Mononuclear cell (primary cell): ENCODE data around the gene C1QTNF6. TPM values are rescaled to one million over a fixed set of nuclear protein-coding genes. Genes with fewer than 3 reads are reported as not detected.

Experiments
- H3K27me3 ChIP-seq: 2 replicates; pipeline ENCODE4 v1.6.0; 2011; ENCODE audit warnings: low read length, control low read depth; ENCODE audit not compliant: insufficient read depth
- H3K4me1 ChIP-seq: 2 replicates; pipeline ENCODE4 v1.5.1; 2011; ENCODE audit warnings: mild to moderate bottlenecking, low read length, control low read depth; ENCODE audit not compliant: insufficient read depth
- H3K4me3 ChIP-seq: 2 replicates; pipeline ENCODE4 v1.5.1; 2011; ENCODE audit warnings: mild to moderate bottlenecking, low read length, moderate library complexity
- H3K9me3 ChIP-seq: 2 replicates; pipeline ENCODE4 v1.5.1; 2011; ENCODE audit warnings: low read depth, mild to moderate bottlenecking, control low read depth, low read length
- total RNA-seq: library from RNA; depleted of rRNA; stranded (reverse); fragments of >200 nt; gene quantifications from one replicate; pipeline ENCODE4 v1.2.3, GENCODE V29; 2012

Gene C1QTNF6
- total RNA-seq, 1 donor = 1.4 TPM

DNA sequence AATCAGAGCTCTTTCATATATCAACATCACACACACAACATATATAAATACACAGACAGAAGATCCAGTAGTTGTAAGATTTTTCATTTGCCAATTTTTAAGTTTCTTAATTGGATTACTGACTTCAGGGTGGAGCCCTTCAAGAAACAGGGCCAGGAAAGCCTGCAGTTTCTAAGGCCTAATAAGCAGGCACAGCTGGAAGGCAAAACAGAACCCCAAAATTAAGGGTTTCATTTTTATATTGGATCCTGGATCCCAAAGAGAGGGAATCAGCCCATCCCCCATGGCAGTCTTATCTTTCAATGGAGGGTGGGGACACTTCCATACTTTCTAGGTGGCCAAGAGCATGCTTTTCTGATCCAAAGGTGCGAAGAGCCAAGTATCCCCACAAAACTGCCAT lies 4.7 kb upstream of the C1QTNF6 start:
- H3K27me3 ChIP-seq = no peaks in the 10 kb centered on the region
- no peak overlapping the region for H3K4me3 ChIP-seq
- peaks cover 11% of the 10 kb centered on the region for H3K4me1 ChIP-seq
- H3K9me3 ChIP-seq = no peaks in the 10 kb centered on the region

DNA sequence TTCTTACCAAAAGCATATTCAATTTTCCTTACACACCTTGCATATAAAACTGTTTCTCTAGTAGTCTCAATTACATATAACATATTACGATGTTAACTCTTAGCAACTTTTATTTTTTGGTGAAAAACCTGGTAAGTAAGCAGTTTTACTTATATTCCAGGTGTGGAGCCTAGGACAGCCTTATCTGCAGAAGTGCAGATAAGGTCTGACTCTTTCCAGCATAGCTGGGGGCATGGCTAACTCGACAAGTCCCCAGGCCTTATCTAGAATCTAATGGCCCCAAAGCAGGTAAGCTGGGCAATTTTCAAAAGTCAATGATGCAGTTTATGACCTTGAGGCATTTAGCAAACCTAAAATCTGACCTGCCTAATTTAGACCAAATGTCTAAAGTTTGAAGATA lies 4.2 kb upstream of the C1QTNF6 start:
- Histone ChIP-seq H3K27me3 (no peaks in the 10 kb centered on the region), H3K4me1 (peaks cover 13% of the 10 kb centered on the region), H3K4me3 (no peak overlapping the region), H3K9me3 (no peaks in the 10 kb centered on the region)

DNA sequence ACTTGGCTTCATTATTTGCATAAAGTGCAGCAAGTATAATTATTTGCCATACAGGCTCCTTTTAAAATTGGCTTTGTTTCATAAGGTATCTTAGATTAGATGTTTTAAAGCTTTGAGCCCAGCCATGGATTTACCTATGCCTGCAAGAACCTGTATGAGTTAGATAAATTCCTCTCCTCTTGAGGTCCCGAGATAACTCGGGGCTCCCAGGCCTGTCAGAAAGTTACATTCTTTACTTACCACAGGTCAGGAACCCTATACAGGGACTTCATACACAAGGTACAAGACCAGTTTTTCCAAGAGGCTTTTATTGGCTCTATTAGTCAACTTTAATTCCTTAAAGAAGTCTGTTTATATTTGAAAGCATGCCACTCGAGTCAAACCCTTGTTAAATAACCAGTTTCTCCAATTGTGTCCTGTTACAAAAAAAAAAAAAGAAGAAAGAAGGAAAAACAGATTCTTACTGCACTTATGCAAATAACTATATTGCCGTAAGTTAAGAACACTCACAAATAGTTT lies 2.3 kb upstream of the C1QTNF6 start:
- Histone ChIP-seq H3K27me3 (no peaks in the 10 kb centered on the region), H3K4me1 (peaks cover 28% of the 10 kb centered on the region)

DNA sequence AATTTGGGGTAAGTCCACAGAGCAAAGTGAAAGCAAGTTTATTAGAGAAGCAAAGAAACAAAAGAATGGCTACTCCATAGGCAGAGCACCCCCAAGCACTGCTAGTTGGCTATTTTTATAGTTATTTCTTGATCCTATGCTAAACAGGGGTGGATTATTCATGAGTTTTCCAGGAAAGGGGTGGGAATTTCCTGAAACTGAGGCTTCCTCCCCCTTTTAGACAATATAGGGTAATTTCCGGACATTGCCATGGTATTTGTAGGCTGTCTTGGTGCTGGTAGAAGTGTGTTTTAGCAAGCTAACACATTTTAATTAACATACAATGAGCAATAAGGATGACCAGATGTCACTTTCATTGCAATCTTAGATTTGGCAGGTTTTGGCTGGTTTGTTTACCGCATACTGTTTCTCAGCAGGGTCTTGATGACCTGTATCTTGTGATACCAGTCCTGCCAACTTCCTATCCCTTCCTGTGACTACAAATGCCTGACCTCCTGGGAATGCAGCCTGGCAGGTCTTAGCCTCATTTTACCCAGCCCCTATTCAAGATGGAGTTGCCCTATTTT lies 937 bp upstream of the C1QTNF6 start:
- H3K4me1 ChIP-seq = peaks cover 29% of the 10 kb centered on the region
- H3K9me3 ChIP-seq = no peaks in the 10 kb centered on the region
- no peak overlapping the region for H3K4me3 ChIP-seq
- no peaks in the 10 kb centered on the region for H3K27me3 ChIP-seq

More for the DNA sequence above, 2.3 kb upstream of the C1QTNF6 start:
- no peak overlapping the region for H3K4me3 ChIP-seq
- H3K9me3 ChIP-seq = no peaks in the 10 kb centered on the region

DNA sequence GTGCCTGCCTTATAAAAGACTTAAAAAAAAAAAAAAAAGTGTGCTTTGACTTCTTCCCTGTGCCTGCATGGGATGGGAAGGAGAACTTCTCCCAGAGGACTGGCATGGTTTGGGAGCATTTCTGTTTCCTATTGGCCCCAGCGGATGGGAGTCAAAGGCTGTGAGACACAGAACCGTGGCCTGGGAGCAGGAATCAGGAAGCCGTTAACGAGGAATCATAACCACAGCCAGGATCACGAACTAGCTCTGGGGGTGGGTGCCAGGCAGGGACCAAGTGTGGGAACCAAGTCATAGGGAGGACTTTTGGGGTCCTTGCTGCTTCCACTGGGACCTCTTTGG lies 526 bp downstream of the C1QTNF6 start:
- no peak overlapping the region for H3K4me3 ChIP-seq
- H3K9me3 ChIP-seq = no peaks in the 10 kb centered on the region
- peaks cover 32% of the 10 kb centered on the region for H3K4me1 ChIP-seq

DNA sequence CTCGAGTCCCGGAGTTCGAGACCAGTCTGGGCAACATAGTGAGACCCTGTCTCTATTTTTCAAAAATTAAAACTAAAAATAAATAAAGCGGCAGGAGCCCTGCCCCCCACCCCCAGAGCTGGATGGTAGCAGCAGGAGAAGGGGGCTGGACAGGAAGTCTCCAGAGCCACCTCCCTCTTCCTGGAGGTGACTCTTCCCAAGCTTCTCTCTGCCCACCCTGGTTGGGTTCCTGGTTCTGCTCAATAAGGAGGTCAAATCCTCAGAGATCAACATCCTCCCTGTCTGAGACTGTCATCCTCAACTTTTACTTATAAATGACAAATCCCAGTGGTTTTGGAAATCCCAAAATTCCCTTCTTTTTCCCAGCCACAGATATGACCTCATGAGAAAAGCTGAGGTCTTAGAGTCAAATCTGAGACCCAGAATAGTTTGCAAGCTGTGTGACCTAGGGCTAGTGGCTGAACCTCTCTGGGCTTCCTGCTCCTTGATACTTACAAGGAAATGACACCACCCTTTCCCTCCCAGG lies 987 bp downstream of the C1QTNF6 start:
- Histone ChIP-seq H3K9me3 (no peaks in the 10 kb centered on the region), H3K4me1 (peaks cover 32% of the 10 kb centered on the region), H3K4me3 (no peak overlapping the region), H3K27me3 (no peaks in the 10 kb centered on the region)

More for the DNA sequence above, 526 bp downstream of the C1QTNF6 start:
- H3K27me3 ChIP-seq = no peaks in the 10 kb centered on the region

DNA sequence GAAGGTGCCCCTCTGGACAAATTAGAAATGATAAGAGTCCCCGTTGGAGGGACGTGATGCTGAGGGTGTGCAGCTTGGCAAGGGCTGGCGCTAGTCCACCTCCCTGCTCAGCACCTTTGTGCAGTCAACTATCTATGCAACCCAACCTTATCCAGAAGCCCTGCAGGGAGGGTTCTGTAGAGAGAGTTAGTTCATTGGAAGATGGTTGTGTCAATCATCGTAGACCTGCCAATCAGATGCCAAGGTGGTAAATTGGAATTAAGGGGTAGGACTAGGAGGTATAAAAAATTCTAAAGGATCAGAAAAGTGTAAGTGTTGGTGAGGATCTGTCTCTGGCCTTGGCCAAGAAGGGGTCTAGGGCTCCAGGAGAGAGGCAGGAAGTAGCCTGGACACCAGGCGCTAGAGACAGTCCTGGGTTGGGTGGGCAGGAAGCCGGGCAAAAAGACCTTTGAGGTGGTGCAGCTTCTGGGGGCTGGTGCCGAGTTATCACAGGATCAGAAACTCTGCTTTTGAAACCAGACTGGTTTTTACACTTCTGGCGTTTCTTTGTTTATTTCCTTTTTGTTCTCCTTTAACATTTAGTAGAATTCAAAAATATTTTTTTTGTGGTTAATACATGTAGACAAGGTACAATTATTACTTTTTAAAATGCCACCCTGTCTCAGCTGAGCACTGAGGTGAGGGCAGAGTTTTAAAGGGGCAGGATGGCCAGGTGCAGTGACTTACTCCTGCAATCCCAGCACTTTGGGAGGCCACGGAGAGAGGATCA lies 1.6 kb downstream of the C1QTNF6 start:
- Histone ChIP-seq H3K27me3 (no peaks in the 10 kb centered on the region), H3K9me3 (no peaks in the 10 kb centered on the region), H3K4me1 (peaks cover 32% of the 10 kb centered on the region), H3K4me3 (no peak overlapping the region)

DNA sequence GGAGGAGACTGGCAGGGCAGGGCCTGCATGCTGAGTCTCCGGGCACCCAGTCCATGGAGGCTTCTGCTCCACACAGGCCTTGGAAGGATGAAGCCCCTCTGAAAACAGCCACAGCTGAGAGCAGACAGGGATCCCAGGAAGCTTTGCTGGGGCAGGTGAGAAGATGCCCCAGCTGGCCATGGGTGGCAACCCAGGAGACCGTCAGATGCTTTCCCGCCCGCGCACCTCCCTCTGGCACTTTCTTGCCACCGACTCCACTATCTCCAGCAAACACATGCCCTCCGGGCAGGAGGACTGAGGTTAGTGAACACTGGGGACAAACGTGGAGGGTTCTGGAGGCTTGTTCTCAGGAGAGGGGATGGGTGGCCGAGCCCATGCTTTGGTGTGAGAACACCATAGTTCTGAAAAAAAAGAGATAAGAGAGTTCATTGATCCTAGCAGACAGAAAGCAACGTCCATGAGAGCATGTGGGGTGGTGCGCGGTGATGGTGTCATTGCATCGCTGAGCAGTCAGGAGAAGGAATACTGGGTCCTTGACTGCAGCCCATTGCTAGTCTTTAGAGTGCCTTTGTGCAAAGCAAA lies 2.3 kb downstream of the C1QTNF6 start:
- Histone ChIP-seq H3K9me3 (no peaks in the 10 kb centered on the region), H3K4me1 (peaks cover 32% of the 10 kb centered on the region), H3K4me3 (no peak overlapping the region), H3K27me3 (no peaks in the 10 kb centered on the region)

DNA sequence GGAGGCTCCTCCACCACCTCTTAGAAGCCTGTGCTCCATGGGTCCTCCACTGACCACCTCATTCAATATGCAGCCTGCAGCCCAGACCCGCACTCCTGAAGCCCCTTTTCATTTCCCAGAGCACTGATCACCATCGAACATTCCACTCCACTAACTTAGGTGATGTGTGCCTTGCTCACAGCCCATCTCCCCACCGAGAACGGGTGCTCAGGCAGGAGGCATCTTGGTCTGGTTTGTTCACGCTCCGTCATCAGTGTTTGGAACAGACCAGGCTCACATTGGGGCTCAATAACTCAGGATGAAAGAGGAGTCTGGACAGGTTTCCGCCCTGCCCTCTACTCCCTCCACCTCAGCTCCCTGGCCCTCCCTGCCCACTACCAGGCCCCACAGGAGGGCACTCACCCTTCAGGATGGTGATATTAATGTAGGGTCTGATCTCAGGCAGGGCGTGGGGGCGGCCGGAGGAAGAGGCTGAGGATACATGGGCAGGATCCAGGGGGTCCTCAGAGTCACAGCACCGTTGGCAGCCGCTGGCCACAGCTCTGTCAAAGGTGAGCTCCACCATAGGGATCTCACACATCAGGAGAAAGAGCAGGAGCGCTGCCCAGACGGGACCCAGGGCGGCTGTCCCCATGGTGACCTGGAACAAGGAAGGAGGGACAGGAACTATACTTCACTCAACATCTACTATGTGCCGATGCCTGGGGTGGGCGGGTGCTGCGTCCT lies 3.1 kb downstream of the C1QTNF6 start:
- no peaks in the 10 kb centered on the region for H3K9me3 ChIP-seq
- no peak overlapping the region for H3K4me3 ChIP-seq
- H3K27me3 ChIP-seq = no peaks in the 10 kb centered on the region
- peaks cover 32% of the 10 kb centered on the region for H3K4me1 ChIP-seq

DNA sequence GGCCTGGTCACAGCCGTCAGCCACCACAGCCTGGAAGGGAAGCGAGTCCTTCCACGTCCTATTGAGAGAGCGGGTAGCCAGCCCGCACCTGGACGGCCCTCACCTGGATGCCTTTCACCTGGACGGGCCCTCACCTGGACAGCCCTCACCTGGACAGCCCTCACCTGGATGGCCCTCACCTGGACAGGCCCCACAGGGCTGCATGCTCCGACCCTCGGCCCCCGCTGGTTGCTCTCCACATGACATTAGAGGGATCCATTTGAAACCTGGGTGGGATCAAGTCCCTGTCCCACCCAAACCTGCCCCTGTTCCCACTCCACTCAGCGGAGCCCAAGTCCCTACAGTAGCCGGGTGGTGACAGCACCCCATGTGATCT lies 3.7 kb downstream of the C1QTNF6 start:
- no peaks in the 10 kb centered on the region for H3K9me3 ChIP-seq
- no peaks in the 10 kb centered on the region for H3K27me3 ChIP-seq
- H3K4me3 ChIP-seq = no peak overlapping the region
- H3K4me1 ChIP-seq = peaks cover 32% of the 10 kb centered on the region

DNA sequence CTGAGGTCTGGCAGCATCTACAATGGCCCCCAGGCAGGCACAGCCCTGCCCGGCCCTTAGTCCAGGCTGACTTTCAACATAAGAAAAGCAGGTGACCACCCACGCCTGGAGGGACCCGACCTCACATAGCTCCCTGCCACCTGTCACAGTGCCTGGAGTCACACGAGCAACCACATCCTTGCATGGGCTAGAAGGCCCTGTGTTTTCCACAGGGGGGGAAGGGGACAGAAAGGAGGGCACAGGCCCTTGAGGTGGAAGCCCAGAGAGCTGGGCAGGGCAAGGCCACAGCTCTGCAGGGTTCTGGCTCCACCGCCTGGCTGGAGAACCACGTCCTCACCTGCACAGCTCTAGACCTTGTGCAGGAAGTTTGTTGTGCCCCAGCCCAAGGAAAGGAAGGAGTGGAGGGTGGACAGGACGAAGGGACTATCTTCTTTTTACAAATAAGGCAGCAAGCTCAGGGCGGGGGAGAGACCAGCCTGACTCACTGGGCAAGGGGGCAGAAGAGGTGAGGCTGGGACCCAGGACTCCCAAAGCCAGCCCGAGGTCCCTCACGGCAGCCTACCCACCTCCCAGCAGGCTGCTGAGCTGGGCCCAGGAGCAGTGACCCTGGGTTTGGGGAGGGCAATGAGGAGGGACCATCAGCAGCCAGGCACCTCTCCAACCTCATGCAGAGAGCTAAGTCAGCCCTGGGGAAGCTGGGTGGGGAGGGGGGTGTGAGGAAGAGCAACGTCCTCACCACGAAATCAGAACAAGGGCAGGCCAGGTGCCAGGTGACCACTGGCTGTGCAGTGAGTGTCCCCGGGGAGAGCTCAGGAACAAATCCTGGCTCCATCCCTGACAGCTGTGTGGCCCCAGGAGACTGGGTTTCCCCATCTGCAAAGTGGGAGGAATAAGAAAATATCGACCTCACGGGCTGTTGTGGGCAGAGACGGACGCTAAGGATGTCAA lies 4.3 kb downstream of the C1QTNF6 start:
- Histone ChIP-seq H3K9me3 (no peaks in the 10 kb centered on the region), H3K4me1 (peaks cover 34% of the 10 kb centered on the region), H3K4me3 (no peak overlapping the region), H3K27me3 (no peaks in the 10 kb centered on the region)

DNA sequence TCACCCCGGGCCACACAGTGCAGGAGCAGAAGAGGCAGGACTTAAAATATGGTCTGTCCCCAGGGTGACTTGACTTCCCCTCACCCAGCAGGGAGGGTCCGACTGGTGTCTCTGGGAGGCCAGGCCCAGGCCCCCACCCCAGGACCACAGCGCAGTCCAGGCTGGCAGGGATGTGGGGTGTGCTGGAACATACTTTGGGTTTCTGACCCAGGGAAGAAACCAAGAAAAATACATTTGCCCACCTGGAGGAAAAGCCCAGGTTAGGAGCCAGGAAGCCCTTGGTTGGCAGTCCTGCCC lies 5.2 kb downstream of the C1QTNF6 start:
- Histone ChIP-seq H3K4me3 (no peak overlapping the region), H3K4me1 (peaks cover 41% of the 10 kb centered on the region), H3K27me3 (no peaks in the 10 kb centered on the region), H3K9me3 (no peaks in the 10 kb centered on the region)

DNA sequence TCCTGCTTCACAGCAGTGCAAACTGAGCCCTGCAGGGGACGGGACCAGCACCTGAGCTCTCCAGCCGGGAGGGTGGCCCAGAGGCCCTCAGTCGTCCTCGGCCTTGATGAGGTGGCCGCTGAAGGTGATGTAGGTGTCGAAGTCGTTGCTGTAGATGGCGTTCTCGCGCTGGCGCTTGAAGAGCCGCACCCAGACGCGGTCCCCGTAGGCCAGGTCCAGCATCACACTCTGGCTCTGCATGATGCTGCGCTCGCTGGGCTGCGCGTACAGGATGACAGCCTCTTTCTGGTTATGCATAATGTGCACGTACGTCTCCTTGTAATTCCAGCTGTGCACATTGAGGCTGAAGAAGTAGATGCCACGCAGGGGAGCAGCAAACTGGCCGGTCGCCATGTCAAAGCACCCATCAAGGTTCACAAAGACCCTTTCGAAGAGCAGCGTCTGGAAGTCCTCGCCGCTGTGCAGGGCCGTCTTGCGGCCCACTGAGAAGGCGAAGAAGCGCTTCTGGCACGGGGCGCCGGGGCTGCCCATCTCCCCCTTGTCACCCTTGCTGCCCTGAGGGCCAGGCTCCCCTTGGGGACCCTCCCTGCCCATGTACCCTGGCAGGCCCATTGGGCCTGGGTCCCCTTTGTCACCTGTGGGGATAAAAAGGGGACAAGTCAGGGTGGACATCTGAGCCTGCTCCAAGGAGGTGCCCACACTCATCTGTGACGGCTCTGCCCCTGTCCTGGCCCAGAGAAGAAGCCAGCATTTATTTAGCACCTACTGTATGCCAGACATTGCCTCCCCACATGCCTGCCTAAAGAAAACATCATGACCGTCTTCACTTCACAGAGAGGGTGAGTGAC lies 5.7 kb downstream of the C1QTNF6 start:
- Histone ChIP-seq H3K4me3 (no peak overlapping the region), H3K27me3 (no peaks in the 10 kb centered on the region), H3K4me1 (peaks cover 41% of the 10 kb centered on the region), H3K9me3 (no peaks in the 10 kb centered on the region)

DNA sequence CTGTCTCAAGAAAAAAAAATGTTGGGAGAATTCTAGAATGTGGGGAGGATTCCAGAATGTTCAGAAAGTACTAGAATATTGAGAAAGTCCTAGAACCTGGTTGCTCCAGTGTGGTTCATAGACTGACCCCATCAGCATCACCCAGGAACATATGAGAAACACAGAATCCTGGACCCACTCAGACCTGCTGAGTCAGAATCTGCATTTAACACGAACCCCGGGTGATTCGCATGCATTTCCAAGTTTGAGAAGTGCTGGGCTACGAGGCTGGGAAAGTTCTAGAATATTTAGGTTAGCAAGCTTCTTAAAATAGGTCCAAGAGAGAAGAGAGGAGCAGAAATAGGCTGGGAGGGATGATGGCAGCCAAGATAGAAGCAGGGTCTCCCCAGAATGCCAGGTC lies 6.4 kb downstream of the C1QTNF6 start:
- peaks cover 41% of the 10 kb centered on the region for H3K4me1 ChIP-seq
- no peaks in the 10 kb centered on the region for H3K27me3 ChIP-seq
- H3K9me3 ChIP-seq = no peaks in the 10 kb centered on the region
- no peak overlapping the region for H3K4me3 ChIP-seq
